MV-4-11 (cell line): Measurements from ENCODE around the gene PHF2.

Source experiments
- DNase-seq: peaks from one replicate; lab custom pipeline; 2025; lab: John Stamatoyannopoulos, UW

Gene PHF2

GRCh38 chr9:93678199-93679019, 102.0 kb downstream of the PHF2 start:
- no peak for DNase-seq

- DNase-seq = no peak
Measured at GRCh38 chr9:93679536-93680442, 103.4 kb downstream of the PHF2 start.

- DNase-seq = no peak
Measured at GRCh38 chr9:93680443-93681268, 104.3 kb downstream of the PHF2 start.

- no peak for DNase-seq
Measured at GRCh38 chr9:93681269-93682154, 105.1 kb downstream of the PHF2 start.

GRCh38 chr9:93682155-93682968, 106.0 kb downstream of the PHF2 start:
- DNase-seq = no peak

GRCh38 chr9:93683331-93684134, 107.1 kb downstream of the PHF2 start:
- no peak for DNase-seq

GRCh38 chr9:93684161-93684765, 107.9 kb downstream of the PHF2 start:
- no peak for DNase-seq

GRCh38 chr9:93684806-93685543, 108.6 kb downstream of the PHF2 start:
- DNase-seq = peak; percentile 70

GRCh38 chr9:93686127-93686879, 109.9 kb downstream of the PHF2 start:
- DNase-seq = no peak

GRCh38 chr9:93686880-93687236, 110.5 kb downstream of the PHF2 start:
- DNase-seq = no peak

GRCh38 chr9:93690618-93691017, 114.2 kb downstream of the PHF2 start:
- DNase-seq = no peak

- DNase-seq = no peak
Measured at GRCh38 chr9:93693129-93693528, 116.7 kb downstream of the PHF2 start.

GRCh38 chr9:93697352-93698139, 121.2 kb downstream of the PHF2 start:
- DNase-seq = no peak

GRCh38 chr9:93698140-93698908, 121.9 kb downstream of the PHF2 start:
- DNase-seq = no peak

GRCh38 chr9:93699650-93700049, 123.3 kb downstream of the PHF2 start:
- peak; percentile 7 for DNase-seq
